RWPE2 (cell line): ENCODE measurements around the gene SREBF2.

Experiments
- ATAC-seq: fragments of 200-7000 bp; cut with Tn5 transposase; 3 replicates; pipeline ENCODE4 v1.9.1; 2021; ENCODE audit warnings: low read depth
- DNase-seq: peaks from one replicate; pipeline ENCODE4 v3.0.0-alpha.2; 2020; ENCODE audit warnings: low spot score
- H3K27ac ChIP-seq: fragments of 450-650 bp; 2 replicates; pipeline ENCODE4 v1.5.1; 2017; ENCODE audit warnings: mild to moderate bottlenecking; ENCODE audit not compliant: poor library complexity, severe bottlenecking
- H3K27me3 ChIP-seq: fragments of 250-450 bp; sonication (Bioruptor Pico); 2 replicates; pipeline ENCODE4 v1.5.1; 2021; ENCODE audit warnings: mild to moderate bottlenecking, moderate library complexity; ENCODE audit not compliant: insufficient read depth, poor library complexity, severe bottlenecking
- H3K36me3 ChIP-seq: fragments of 250-450 bp; sonication (Bioruptor Pico); 2 replicates; pipeline ENCODE4 v1.5.1; 2020; ENCODE audit warnings: low read depth, mild to moderate bottlenecking, moderate library complexity
- H3K4me1 ChIP-seq: fragments of 250-450 bp; sonication (Bioruptor Pico); 2 replicates; pipeline ENCODE4 v1.5.1; 2021; ENCODE audit warnings: mild to moderate bottlenecking, moderate library complexity; ENCODE audit not compliant: insufficient read depth, poor library complexity, severe bottlenecking
- H3K4me3 ChIP-seq: fragments of 250-450 bp; sonication (Bioruptor Pico); 2 replicates; pipeline ENCODE4 v1.5.1; 2021; ENCODE audit warnings: mild to moderate bottlenecking, moderate library complexity; ENCODE audit not compliant: severe bottlenecking
- H3K9me3 ChIP-seq: fragments of 250-450 bp; sonication (Bioruptor Pico); 2 replicates; pipeline ENCODE4 v1.5.1; 2021; ENCODE audit warnings: mild to moderate bottlenecking, moderate library complexity; ENCODE audit not compliant: severe bottlenecking
- TF ChIP-seq, protein P1 (sequence below): fragments of 450-650 bp; IDR thresholded peaks from one replicate; pipeline ENCODE4 v1.5.1; 2017; ENCODE audit warnings: mild to moderate bottlenecking, moderate library complexity; ENCODE audit not compliant: poor library complexity, severe bottlenecking

SREBF2 gene

DNA sequence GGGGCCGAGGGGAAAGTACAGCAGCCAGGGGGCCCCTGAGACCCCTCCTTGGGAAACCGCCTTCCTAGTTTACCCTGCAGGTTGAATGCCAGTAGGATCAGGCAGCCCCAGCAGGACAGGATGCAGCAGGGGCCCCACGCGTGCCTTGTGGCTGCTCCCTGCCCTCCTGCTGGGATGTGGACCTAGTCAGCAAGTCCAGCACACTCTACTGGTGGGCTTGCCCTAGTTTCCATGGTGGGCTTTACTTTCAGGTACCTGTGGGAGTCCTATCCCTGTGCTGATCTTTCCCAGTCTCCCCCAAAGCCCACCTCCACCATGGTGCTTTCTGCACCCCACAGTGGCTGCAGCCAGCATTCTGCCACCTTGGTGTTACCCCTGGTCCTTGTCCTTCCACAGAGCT is 59.8 kb downstream of the SREBF2 start:
- Histone ChIP-seq H3K27me3 (no peaks in the 10 kb centered on the region), H3K27ac (no peak overlapping the region), H3K4me3 (no peak overlapping the region), H3K36me3 (peaks cover 95% of the 10 kb centered on the region), H3K9me3 (no peaks in the 10 kb centered on the region), H3K4me1 (no peaks in the 10 kb centered on the region)
- TF ChIP-seq, protein P1, sequence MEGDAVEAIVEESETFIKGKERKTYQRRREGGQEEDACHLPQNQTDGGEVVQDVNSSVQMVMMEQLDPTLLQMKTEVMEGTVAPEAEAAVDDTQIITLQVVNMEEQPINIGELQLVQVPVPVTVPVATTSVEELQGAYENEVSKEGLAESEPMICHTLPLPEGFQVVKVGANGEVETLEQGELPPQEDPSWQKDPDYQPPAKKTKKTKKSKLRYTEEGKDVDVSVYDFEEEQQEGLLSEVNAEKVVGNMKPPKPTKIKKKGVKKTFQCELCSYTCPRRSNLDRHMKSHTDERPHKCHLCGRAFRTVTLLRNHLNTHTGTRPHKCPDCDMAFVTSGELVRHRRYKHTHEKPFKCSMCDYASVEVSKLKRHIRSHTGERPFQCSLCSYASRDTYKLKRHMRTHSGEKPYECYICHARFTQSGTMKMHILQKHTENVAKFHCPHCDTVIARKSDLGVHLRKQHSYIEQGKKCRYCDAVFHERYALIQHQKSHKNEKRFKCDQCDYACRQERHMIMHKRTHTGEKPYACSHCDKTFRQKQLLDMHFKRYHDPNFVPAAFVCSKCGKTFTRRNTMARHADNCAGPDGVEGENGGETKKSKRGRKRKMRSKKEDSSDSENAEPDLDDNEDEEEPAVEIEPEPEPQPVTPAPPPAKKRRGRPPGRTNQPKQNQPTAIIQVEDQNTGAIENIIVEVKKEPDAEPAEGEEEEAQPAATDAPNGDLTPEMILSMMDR = no peak
- ATAC-seq (no peak), DNase-seq (no peak)

DNA sequence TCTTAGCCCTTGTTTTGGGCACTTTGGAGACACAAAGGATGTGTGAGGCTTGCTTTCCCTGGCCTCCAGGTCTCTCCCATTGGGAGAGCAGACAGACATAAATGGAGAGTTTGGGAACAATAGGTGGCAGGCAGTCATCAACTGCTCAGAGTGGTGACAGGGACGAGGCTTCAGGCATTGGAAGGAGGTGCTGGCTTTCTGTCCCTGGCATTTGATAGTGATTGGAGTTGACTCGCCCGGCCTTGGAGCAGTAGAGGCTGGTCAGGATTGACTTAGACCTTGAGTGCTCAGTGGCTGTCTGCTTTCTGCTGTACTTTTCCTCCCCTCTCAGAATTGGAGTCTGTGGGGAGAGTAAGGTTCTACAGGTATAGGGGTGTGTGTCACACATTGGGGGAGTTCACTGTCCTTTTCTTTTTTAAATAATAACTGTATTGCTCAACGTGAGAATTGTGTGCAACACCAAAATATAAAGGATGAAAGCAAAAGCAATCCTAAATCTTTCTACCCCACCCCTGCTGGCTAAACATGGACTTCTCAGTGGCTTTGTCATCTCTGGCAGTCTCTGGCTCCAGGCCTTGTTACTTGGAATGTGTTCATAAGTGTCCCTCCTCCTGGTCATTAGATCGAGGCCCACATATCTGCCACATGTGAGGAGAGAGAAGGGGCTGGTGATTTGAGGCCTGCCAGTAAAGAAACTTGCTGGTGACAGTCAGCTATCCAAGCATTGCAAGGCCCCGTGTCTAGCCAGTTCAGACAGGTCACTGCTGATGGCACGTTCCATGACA is 60.9 kb downstream of the SREBF2 start:
- Histone ChIP-seq H3K27me3 (no peaks in the 10 kb centered on the region), H3K4me3 (no peak overlapping the region), H3K36me3 (peaks cover 95% of the 10 kb centered on the region), H3K27ac (no peak overlapping the region), H3K9me3 (no peaks in the 10 kb centered on the region), H3K4me1 (no peaks in the 10 kb centered on the region)
- TF ChIP-seq, protein P1 = no peak
- DNase-seq (no peak), ATAC-seq (no peak)

DNA sequence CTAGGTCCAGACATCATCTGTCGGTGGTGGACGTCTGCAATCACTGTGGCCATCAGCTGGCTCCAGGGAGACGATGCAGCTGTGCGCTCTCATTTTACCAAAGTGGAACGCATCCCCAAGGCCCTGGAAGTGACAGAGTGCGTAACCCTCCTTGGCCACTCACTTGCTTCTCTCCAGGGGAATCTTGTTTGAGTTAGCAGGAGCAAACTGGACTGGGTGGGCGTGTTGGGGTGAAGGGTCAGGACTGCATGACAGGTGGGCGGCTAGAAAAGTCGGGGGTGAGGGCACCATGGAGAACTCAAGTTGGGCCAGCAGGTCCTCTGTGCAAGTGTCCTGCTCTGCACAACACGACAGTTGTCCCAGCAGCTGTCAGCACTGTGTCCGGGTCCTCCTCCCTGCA is 65.7 kb downstream of the SREBF2 start:
- H3K27me3 ChIP-seq = no peaks in the 10 kb centered on the region
- H3K9me3 ChIP-seq = no peaks in the 10 kb centered on the region
- H3K36me3 ChIP-seq = peaks cover 100% of the 10 kb centered on the region
- DNase-seq (no peak), ATAC-seq (no peak)
- TF ChIP-seq, protein P1 = no peak
- no peak overlapping the region for H3K27ac ChIP-seq
- no peaks in the 10 kb centered on the region for H3K4me1 ChIP-seq
- no peak overlapping the region for H3K4me3 ChIP-seq

DNA sequence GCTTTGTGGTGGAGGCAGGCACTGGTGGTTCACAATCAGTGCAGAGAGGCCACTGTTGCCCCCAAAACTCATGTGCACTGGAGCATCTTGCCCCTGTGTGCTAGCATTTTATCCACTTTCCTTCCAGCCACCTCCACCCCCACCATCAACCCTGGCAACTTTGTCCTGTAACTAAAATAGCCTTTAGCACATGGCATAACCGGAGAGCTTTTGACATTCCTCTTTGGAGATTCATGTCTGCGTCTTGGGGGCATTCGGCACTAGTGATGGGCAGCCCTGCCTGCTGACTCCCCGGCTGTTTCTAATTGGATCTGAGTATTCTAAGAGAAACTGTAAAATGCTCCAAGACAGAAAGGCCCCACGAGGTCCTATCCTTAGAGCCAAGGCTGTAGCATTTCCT is 66.2 kb downstream of the SREBF2 start:
- no peak overlapping the region for H3K27ac ChIP-seq
- TF ChIP-seq, protein P1 = no peak
- no peaks in the 10 kb centered on the region for H3K9me3 ChIP-seq
- no peak for DNase-seq
- peaks cover 100% of the 10 kb centered on the region for H3K36me3 ChIP-seq
- no peak for ATAC-seq
- no peak overlapping the region for H3K4me3 ChIP-seq
- H3K27me3 ChIP-seq = no peaks in the 10 kb centered on the region
- no peaks in the 10 kb centered on the region for H3K4me1 ChIP-seq

DNA sequence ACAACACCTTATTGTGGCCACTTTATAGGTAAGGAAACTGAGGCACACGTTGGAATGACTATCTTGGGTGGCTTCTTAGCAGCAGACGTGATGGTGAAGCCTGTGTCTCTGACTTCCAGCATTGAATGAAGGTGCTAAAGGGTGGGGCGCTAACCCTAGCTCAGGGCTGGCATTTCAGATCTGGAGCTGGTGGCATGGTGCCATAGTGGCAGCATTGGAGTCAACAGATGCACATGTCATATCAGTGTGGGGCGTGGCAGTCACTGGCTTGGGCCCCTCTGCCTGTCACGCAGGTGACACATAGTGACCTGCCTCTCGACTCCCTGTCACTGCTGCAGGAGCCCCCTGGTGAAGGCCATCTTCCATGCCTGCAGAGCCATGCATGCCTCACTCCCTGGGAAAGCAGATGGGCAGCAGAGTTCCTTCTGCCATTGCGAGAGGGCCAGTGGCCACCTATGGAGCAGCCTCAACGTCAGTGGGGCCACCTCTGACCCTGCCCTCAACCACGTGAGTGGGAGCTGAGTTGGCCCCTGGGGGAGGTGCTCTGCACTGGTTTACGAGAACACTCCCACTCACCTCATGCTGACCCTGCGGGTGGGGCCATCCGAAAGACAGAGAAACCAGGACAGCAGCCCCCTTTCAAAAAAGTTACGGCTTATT is 67.2 kb downstream of the SREBF2 start:
- Histone ChIP-seq H3K4me3 (no peak overlapping the region), H3K27ac (no peak overlapping the region), H3K9me3 (no peaks in the 10 kb centered on the region), H3K36me3 (peaks cover 100% of the 10 kb centered on the region), H3K4me1 (no peaks in the 10 kb centered on the region), H3K27me3 (no peaks in the 10 kb centered on the region)
- TF ChIP-seq, protein P1 = no peak
- DNase-seq = no peak
- no peak for ATAC-seq
